Common myeloid progenitor, CD34-positive (primary cell): ENCODE measurements around the gene BICDL1.
A peak's percentile ranks its signal among the peaks of the same experiment; 100 is the strongest.

Source experiments
- CTCF ChIA-PET: fragments of 350-600 bp; sonication (Branson Sonifier 250); formaldehyde crosslinking; loops from one replicate; lab custom pipeline; 2021; ENCODE audit warnings: antibody characterized with exemption; lab: Charles Lee
- POLR2A ChIA-PET: fragments of 350-600 bp; sonication (Branson Sonifier 250); formaldehyde crosslinking; loops from one replicate; lab custom pipeline; 2021; ENCODE audit warnings: antibody characterized with exemption; lab: Charles Lee
- DNase-seq, 3 donors: peaks; one replicate each; pipeline versions ENCODE4 v3.0.0 to v3.0.0-alpha.2; 2013
- H3K27ac ChIP-seq, 2 experiments: 1 replicate in 1 of 2; 2 replicates in 1 of 2; pipeline ENCODE4 v1.7.0; 2013; ENCODE audit warnings: inconsistent platforms in 2 of 2, low read length in 2 of 2, mild to moderate bottlenecking in 2 of 2, low read depth in 1 of 2, moderate library complexity in 1 of 2; ENCODE audit not compliant: severe bottlenecking in 2 of 2, insufficient read depth in 1 of 2, poor library complexity in 1 of 2
- H3K27me3 ChIP-seq, 5 experiments: replicated peaks in 2 of 5; 1 replicate in 3 of 5; 2 replicates in 2 of 5; pipeline versions ENCODE4 v1.6.1 to v1.7.0; 2013; ENCODE audit warnings: low read length in 4 of 5, mild to moderate bottlenecking in 2 of 5, moderate library complexity in 2 of 5, inconsistent platforms in 1 of 5; ENCODE audit not compliant: insufficient read depth in 5 of 5, control insufficient read depth in 4 of 5
- H3K36me3 ChIP-seq, 4 experiments: 1 replicate in 2 of 4; 2 replicates in 2 of 4; pipeline versions ENCODE4 v1.6.1 to v1.7.0; 2013; ENCODE audit warnings: low read length in 3 of 4, control low read depth in 1 of 4, mild to moderate bottlenecking in 1 of 4; ENCODE audit not compliant: control insufficient read depth in 4 of 4, insufficient read depth in 4 of 4
- H3K4me1 ChIP-seq, 4 experiments: 1 replicate in 3 of 4; 2 replicates in 1 of 4; pipeline versions ENCODE4 v1.6.1 to v1.7.1; 2013; ENCODE audit warnings: low read length in 3 of 4, mild to moderate bottlenecking in 3 of 4, control low read depth in 1 of 4, inconsistent platforms in 1 of 4, moderate library complexity in 1 of 4; ENCODE audit not compliant: control insufficient read depth in 4 of 4, insufficient read depth in 4 of 4; ENCODE audit errors: control extremely low read depth in 1 of 4
- H3K4me3 ChIP-seq, 7 experiments: 1 replicate in 4 of 7; 2 replicates in 3 of 7; pipeline versions ENCODE4 v1.5.1 to v1.7.0; 2013; ENCODE audit warnings: mild to moderate bottlenecking in 7 of 7, low read length in 6 of 7, moderate library complexity in 6 of 7, inconsistent platforms in 2 of 7, low read depth in 2 of 7, control low read depth in 1 of 7; ENCODE audit not compliant: insufficient read depth in 4 of 7, control insufficient read depth in 1 of 7; ENCODE audit errors: extremely low read depth in 1 of 7
- H3K9me3 ChIP-seq, 5 experiments: 1 replicate in 4 of 5; 2 replicates in 1 of 5; pipeline versions ENCODE4 v1.6.1 to v1.7.1; 2013; ENCODE audit warnings: low read length in 4 of 5, mild to moderate bottlenecking in 2 of 5, inconsistent platforms in 1 of 5, low read depth in 1 of 5, moderate library complexity in 1 of 5; ENCODE audit not compliant: control insufficient read depth in 4 of 5, insufficient read depth in 2 of 5; ENCODE audit errors: control extremely low read depth in 1 of 5
- WGBS: methylation state at CpG from one replicate; pipeline ENCODE4 v1.1.5; 2013; ENCODE audit not compliant: insufficient coverage; 5-methylcytosine and 5-hydroxymethylcytosine counted together

Gene BICDL1

GRCh38 chr12:120103044-120103338 is 114.0 kb downstream of the BICDL1 start:
- no peaks in the 10 kb centered on the region for H3K9me3 ChIP-seq
- WGBS, result 91% methylated on average over 10 of the region's 11 CpGs
- ChIA-PET CTCF (interaction anchor here (1.0 to 3.7 kb wide), 4 partner anchors 9 to 24 kb away, joined by 3 to 20 read pairs (median 6); no protein-coding TSS in a partner anchor), POLR2A (interaction anchor here (0.6 to 1.8 kb wide), 3 partner anchors 8 to 12 kb away, joined by 3 to 5 read pairs (median 3); no protein-coding TSS in a partner anchor)
- no peak overlapping the region for H3K4me3 ChIP-seq
- no peak for DNase-seq
- peaks cover 0 to 25% (median 10%) of the 10 kb centered on the region in 4 experiments for H3K4me1 ChIP-seq
- H3K27ac ChIP-seq, result no peak overlapping the region
- peaks cover 0 to 76% (median 52%) of the 10 kb centered on the region in 4 experiments for H3K36me3 ChIP-seq
- H3K27me3 ChIP-seq, result no peaks in the 10 kb centered on the region

DNA sequence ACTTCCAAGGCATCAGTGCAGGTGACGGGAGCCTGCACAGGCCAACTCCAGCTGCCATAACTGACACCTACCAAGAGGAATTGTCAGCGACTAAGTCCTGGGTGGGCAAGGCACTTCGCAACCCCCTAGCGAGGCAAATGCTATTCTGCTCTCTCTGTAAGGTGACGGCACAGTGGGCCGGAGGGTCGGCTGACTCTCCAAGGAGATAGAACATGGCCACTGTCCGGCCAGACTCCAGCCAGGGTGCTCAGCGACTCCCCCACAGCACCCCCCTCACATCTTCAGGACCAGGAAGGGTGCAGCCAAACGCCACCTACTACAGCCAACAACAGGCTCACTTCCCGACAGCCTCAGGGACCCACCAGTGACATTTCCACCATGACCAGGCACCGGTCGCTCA is 114.3 kb downstream of the BICDL1 start:
- Histone ChIP-seq H3K36me3 (peaks cover 0 to 74% (median 50%) of the 10 kb centered on the region in 4 experiments), H3K4me3 (no peak overlapping the region), H3K4me1 (peaks cover 0 to 25% (median 10%) of the 10 kb centered on the region in 4 experiments), H3K27me3 (no peaks in the 10 kb centered on the region), H3K27ac (no peak overlapping the region), H3K9me3 (no peaks in the 10 kb centered on the region)
- WGBS, result 98% methylated on average over 8 of the region's 13 CpGs
- DNase-seq, result no peak
- ChIA-PET CTCF (interaction anchor here (1.0 to 3.7 kb wide), 3 partner anchors 12 to 24 kb away, joined by 3 to 20 read pairs (median 8); no protein-coding TSS in a partner anchor), POLR2A (interaction anchor here (0.6 to 1.8 kb wide), 2 partner anchors 7 to 12 kb away, joined by 3 to 5 read pairs; no protein-coding TSS in a partner anchor)

DNA sequence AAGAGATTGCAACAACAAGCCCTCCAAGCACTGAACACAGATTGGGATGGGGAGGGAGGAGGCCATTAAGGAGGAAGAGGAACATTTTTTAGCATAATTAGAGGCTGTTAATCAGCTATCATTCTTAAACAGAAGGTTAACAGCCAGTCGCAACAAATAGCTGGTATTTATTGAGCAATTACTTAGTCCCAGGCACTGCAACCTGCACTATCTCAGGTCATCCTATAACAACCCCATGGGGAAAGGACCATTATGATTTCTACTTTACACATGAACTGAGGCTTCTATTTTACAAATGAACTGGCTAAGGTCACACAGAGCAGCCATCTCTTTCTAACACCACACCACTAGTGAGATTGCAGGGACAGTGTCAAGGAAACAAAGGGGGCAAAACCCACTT is 117.1 kb downstream of the BICDL1 start:
- peaks cover 3 to 39% (median 27%) of the 10 kb centered on the region in 4 experiments for H3K4me1 ChIP-seq

GRCh38 chr12:120109570-120110267 is 120.7 kb downstream of the BICDL1 start:
- CTCF ChIA-PET, result interaction anchor here (1.0 to 1.4 kb wide), 8 partner anchors 9 to 23 kb away, joined by 3 to 5 read pairs (median 4); no protein-coding TSS in a partner anchor
- POLR2A ChIA-PET, result interaction anchor here (1.2 kb wide), 1 partner anchor 91 kb away, joined by 3 read pairs; the partner anchor contains the start of gene RPLP0
- Histone ChIP-seq H3K27me3 (no peaks in the 10 kb centered on the region), H3K9me3 (no peaks in the 10 kb centered on the region), H3K4me3 (peak overlapping the region in 1 of 7 experiments; percentile 13), H3K27ac (no peak overlapping the region), H3K4me1 (peaks cover 3 to 31% (median 30%) of the 10 kb centered on the region in 4 experiments), H3K36me3 (peaks cover 3 to 33% (median 24%) of the 10 kb centered on the region in 4 experiments)
- WGBS, result 97% methylated on average over 9 of the region's 10 CpGs
- DNase-seq, result no peak

More for the DNA sequence above, 117.1 kb downstream of the BICDL1 start:
- POLR2A ChIA-PET, result no interaction called here
- CTCF ChIA-PET, result interaction anchor here (1.4 kb wide), 1 partner anchor 12 kb away, joined by 3 read pairs; no protein-coding TSS in a partner anchor
- Histone ChIP-seq H3K27me3 (no peaks in the 10 kb centered on the region), H3K36me3 (peaks cover 0 to 48% (median 33%) of the 10 kb centered on the region in 4 experiments), H3K27ac (no peak overlapping the region), H3K9me3 (no peaks in the 10 kb centered on the region), H3K4me3 (no peak overlapping the region)
- WGBS, result no CpG with 5 or more reads among the region's 1 CpG
- no peak for DNase-seq

DNA sequence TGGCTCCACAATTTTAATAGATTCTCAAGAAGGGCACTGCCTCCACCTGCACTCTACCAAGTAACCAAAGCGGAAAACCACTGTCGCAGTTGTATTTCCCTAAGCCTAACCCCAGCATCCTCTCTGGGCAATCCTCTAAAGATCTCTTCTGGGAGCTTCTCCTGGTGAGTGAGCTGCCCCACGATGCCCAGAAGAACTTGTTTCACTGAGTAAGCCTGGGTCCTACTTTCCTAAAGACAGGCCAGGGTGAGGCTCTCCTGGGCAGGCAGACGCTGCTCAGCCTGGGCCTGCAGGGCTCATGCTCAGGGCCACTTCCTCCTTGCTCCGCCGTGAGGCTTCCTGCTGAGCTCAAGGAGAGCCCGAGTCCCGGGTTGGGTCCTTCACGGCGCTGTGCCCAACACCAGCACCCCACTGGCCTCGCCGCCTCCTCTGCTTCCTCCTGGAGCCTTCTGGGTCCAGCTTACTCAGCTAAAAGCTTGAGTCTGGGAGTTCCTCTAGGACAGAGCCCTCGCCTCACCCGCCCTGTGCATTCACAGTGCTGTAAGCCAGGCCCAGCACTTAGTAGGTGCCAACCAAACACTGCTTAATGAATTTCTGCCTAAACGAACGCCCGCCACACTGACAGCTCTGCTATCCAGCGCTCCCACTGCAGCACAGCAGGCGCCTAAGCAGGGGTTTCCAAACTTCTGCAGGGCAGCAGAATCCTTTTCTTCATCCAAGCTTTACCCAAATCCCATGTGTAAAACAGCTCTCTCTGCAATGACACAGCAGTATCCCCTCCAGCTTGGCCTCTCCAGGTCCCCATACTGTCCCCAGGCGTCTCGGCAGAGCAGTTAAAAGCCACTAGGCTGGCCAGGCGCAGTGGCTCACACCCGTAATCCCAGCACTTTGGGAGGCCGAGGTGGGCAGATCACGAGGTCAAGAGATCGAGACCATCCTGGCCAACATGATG is 121.8 kb downstream of the BICDL1 start:
- DNase-seq, result peak; percentile 60 to 76 (median 73)
- CTCF ChIA-PET, result interaction anchor here (0.9 to 1.4 kb wide), 8 partner anchors 9 to 24 kb away, joined by 3 to 4 read pairs (median 3); no protein-coding TSS in a partner anchor
- peaks cover 5 to 42% (median 40%) of the 10 kb centered on the region in 4 experiments for H3K4me1 ChIP-seq

DNA sequence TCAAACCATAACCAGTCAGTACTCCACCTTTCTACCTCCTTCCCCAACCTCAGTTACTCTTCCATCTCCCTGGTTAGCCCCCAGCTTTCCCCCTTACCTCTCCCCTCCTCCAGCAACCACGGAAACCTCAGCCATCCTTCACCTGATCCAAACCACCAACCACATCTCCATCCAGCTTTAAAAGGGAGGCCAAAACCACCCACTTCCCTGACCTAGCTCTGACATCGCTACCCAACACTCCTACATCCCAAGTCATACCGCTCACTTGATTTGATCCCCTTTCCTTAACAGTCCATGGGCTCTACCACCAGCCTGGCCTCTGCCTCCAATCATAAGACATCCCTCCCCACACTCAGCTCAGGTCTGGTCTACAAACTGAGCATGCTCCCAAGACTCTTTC is 126.0 kb downstream of the BICDL1 start:
- CTCF ChIA-PET, result interaction anchor here (0.9 to 1.8 kb wide), 4 partner anchors 9 to 28 kb away, joined by 3 to 8 read pairs (median 4); no protein-coding TSS in a partner anchor
- Histone ChIP-seq H3K9me3 (no peaks in the 10 kb centered on the region), H3K27ac (no peak overlapping the region), H3K4me1 (peaks cover 12 to 66% (median 48%) of the 10 kb centered on the region in 4 experiments), H3K27me3 (no peaks in the 10 kb centered on the region), H3K4me3 (peak overlapping the region in 3 of 7 experiments; percentile 81 to 91 (median 87)), H3K36me3 (peaks cover 0 to 14% (median 8%) of the 10 kb centered on the region in 4 experiments)
- DNase-seq, result no peak
- 35% methylated on average over 3 of the region's 3 CpGs for WGBS
- POLR2A ChIA-PET, result interaction anchor here (0.8 to 1.3 kb wide), 2 partner anchors 11 to 13 kb away, joined by 3 to 4 read pairs; no protein-coding TSS in a partner anchor

More for the DNA sequence above, 121.8 kb downstream of the BICDL1 start:
- POLR2A ChIA-PET, result interaction anchor here (0.5 to 1.2 kb wide), 3 partner anchors 8 to 267 kb away, joined by 3 to 4 read pairs (median 3); partner anchors contain the start of gene RPLP0
- WGBS, result 31% methylated on average over 24 of the region's 26 CpGs
- Histone ChIP-seq H3K27ac (no peak overlapping the region), H3K4me3 (peak overlapping the region in 4 of 7 experiments; percentile 16 to 59 (median 50)), H3K27me3 (no peaks in the 10 kb centered on the region), H3K9me3 (no peaks in the 10 kb centered on the region), H3K36me3 (peaks cover 3 to 27% (median 19%) of the 10 kb centered on the region in 4 experiments)
